ENCODE measurements around the gene ATAD2B. TPM values are rescaled to one million over a fixed set of nuclear protein-coding genes. Genes with fewer than 3 reads are reported as not detected.

ATAD2B gene
- total and polyA plus RNA-seq, 2 of the 4 experiments (the other 2 are of a cell fraction): 1.5 to 5.0 TPM

- Histone ChIP-seq H3K4ac (ENCODE audit: low read depth, low read length) (peak overlapping the region; percentile 77), H3K9me3 (ENCODE audit: control insufficient read depth, insufficient read depth, low read length) (no peaks in the 10 kb centered on the region), H3K27ac (ENCODE audit: insufficient read depth, low read length) (no peak overlapping the region), H3K36me3 (ENCODE audit: control insufficient read depth, insufficient read depth, low read length) (peaks cover 35% of the 10 kb centered on the region), H3K4me2 (ENCODE audit: low read depth, low read length) (peak overlapping the region; percentile 51; the same call in 1 of the 2 replicates), H2BK120ac (ENCODE audit: low read depth, low read length) (peak overlapping the region; percentile 80), H4K8ac (ENCODE audit: low read depth in 2 of 2, low read length in 2 of 2) (peak overlapping the region in 1 of 2 experiments; percentile 53; a peak in 1 of 4 replicates), H3K9me1 (ENCODE audit: insufficient read depth, low read length) (peaks cover 5% of the 10 kb centered on the region; the same call in 1 of the 2 replicates), H2AK5ac (ENCODE audit: low read depth, low read length) (peak overlapping the region; percentile 11; the same call in 1 of the 2 replicates), H3K4me1 (ENCODE audit: control insufficient read depth, insufficient read depth, low read length) (peaks cover 5% of the 10 kb centered on the region), H2BK15ac (ENCODE audit: low read depth, low read length) (peak overlapping the region; percentile 33; the same call in 1 of the 3 replicates), H3K4me3 (ENCODE audit: insufficient read depth, low read depth, low read length) (no peak overlapping the region), H2BK20ac (ENCODE audit: low read depth, low read length) (peak overlapping the region; percentile 65), H3K14ac (replicated peaks; ENCODE audit: low read depth, low read length) (peak overlapping the region; percentile 43), H2AFZ (replicated peaks; ENCODE audit: low read length, poor library complexity) (no peak overlapping the region), H3K79me1 (ENCODE audit: low read depth in 1 of 2, low read length in 2 of 2) (peaks cover 3 to 15% of the 10 kb centered on the region in 2 experiments; a peak in 1 of 4 replicates), H3K18ac (ENCODE audit: low read depth, low read length) (no peak overlapping the region), H3K9ac (ENCODE audit: low read depth, low read length) (no peak overlapping the region), H4K5ac (ENCODE audit: low read depth, low read length) (no peak overlapping the region), H2BK5ac (ENCODE audit: low read depth, low read length, poor library complexity, severe bottlenecking) (no peak overlapping the region), H2AK9ac (replicated peaks; ENCODE audit: low read depth, low read length, poor library complexity) (no peak overlapping the region), H4K20me1 (ENCODE audit: insufficient read depth, low read length) (no peaks in the 10 kb centered on the region; the same call in 1 of the 2 replicates), H3K23ac (ENCODE audit: low read depth, low read length) (peak overlapping the region; percentile 56; the same call in 1 of the 2 replicates), H3K27me3 (ENCODE audit: control insufficient read depth, insufficient read depth, low read length) (no peaks in the 10 kb centered on the region), H3K56ac (ENCODE audit: extremely low read depth, insufficient read depth, low read length) (no peak overlapping the region), H4K91ac (ENCODE audit: insufficient read depth, low read depth, low read length) (no peak overlapping the region)
- in situ Hi-C loops (cut with MboI; ENCODE audit: low sequenced_read_pairs) (no loop called here), dilution Hi-C loops (cut with HindIII; ENCODE audit: low sequenced_read_pairs, unreplicated experiment) (no loop called here), intact Hi-C loops (cut with micrococcal nuclease) (no loop called here)
- no TSS peak for BruUV-seq (replicated peaks)
- DNase-seq: no peak
- ChIA-PET POLR2A (ENCODE audit: unreplicated experiment) (interaction anchor here (0.5 kb wide), 1 partner anchor 53 kb away, joined by 3 read pairs; no protein-coding TSS in a partner anchor), CTCF (no interaction called here)
- ATAC-seq (ENCODE audit: low read depth): no peak
- WGBS, 2 experiments (ENCODE audit: extremely low coverage in 2 of 2, insufficient read length in 1 of 2): 87% methylated on average over 6 of the region's 18 CpGs; no CpG with 5 or more reads in 1 of the 2 experiments
- TF ChIP-seq FOS (IDR thresholded peaks at IDR 0.05; ENCODE audit: low read depth, low read length): no peak
- peak; percentile 48 for TF ChIP-seq MAFK (IDR thresholded peaks at IDR 0.05; ENCODE audit: low read depth, low read length)
Measured at GRCh38 chr2:23706613-23707078, 220.3 kb downstream of the ATAD2B start.
